GM10248 (cell line): ENCODE data around the gene SLC22A23.

ENCODE experiments used
- CTCF ChIA-PET: fragments of 300-600 bp; sonication (Branson Sonifier 250); formaldehyde crosslinking; extraction: SDS; loops from one replicate; lab custom pipeline; 2021; ENCODE audit warnings: antibody characterized with exemption; lab: Yijun Ruan, JAX
- POLR2A ChIA-PET: fragments of 350-650 bp; sonication (Branson Sonifier 250); formaldehyde crosslinking; extraction: SDS; loops from one replicate; lab custom pipeline; 2020; ENCODE audit warnings: antibody characterized with exemption; lab: Yijun Ruan, JAX
- DNase-seq: peaks from one replicate; pipeline ENCODE4 v3.0.0; 2012; ENCODE audit errors: extremely low spot score
- TF ChIP-seq, protein P1 (sequence below): IDR thresholded peaks from 2 replicates; pipeline ENCODE4 v1.5.1; 2012; ENCODE audit warnings: mild to moderate bottlenecking, low read depth; ENCODE audit errors: extremely low read depth, missing control alignments, control extremely low read depth

SLC22A23 gene

DNA sequence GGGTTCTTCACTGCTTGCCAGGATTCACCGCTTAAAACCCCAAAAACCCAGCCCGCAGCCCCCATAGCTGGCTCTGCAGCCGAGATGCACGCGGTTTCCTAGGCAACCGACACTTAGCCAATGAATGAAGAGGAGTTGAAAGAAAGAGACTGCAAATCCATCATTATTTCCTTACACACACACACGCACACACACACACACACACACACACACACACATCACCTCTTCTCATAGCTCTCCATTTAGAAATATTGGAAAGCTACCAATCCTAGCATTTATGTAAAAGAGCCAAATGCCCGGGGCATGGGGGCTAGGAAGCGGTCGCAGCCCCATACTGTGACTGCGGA, 226.0 kb downstream of the SLC22A23 start:
- TF ChIP-seq, protein P1, sequence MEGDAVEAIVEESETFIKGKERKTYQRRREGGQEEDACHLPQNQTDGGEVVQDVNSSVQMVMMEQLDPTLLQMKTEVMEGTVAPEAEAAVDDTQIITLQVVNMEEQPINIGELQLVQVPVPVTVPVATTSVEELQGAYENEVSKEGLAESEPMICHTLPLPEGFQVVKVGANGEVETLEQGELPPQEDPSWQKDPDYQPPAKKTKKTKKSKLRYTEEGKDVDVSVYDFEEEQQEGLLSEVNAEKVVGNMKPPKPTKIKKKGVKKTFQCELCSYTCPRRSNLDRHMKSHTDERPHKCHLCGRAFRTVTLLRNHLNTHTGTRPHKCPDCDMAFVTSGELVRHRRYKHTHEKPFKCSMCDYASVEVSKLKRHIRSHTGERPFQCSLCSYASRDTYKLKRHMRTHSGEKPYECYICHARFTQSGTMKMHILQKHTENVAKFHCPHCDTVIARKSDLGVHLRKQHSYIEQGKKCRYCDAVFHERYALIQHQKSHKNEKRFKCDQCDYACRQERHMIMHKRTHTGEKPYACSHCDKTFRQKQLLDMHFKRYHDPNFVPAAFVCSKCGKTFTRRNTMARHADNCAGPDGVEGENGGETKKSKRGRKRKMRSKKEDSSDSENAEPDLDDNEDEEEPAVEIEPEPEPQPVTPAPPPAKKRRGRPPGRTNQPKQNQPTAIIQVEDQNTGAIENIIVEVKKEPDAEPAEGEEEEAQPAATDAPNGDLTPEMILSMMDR: no peak
- CTCF ChIA-PET: interaction anchor here (3.7 kb wide), 1 partner anchor 21 kb away, joined by 26 read pairs; no protein-coding TSS in a partner anchor
- POLR2A ChIA-PET: no interaction called here
- DNase-seq: no peak

DNA sequence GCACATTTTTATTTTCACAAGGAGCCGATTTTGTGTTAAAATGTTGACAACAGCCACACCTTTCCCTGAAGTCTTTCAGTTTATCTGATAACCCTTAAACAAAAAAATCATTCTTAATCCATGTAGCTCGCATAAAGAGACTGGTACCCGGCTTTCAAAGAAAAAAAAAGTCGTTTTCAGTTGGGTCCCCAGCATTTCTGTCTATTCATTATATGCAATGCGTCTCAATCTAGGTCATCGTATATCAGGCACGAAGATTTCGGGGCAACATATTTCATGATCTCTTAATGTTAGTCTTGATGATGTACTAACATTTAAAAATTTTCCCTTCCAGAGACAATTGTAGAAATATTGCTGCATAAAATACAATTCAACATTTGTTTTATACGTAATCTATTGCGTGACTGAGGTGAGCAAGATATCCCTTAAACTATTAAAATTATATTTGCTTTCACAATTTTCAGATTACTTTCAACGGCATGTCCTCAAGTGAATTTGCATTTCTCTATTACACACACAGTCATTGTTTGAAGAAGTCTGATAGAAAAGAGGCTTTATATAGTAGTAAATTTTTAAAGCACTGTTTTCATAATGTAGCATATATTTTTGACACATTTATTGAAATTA, 226.5 kb downstream of the SLC22A23 start:
- ChIA-PET POLR2A (no interaction called here), CTCF (interaction anchor here (0.9 to 3.7 kb wide), 5 partner anchors 15 to 618 kb away, joined by 3 to 26 read pairs (median 4); partner anchors contain the start of gene FAM50B)
- no peak for DNase-seq
- TF ChIP-seq, protein P1: no peak

DNA sequence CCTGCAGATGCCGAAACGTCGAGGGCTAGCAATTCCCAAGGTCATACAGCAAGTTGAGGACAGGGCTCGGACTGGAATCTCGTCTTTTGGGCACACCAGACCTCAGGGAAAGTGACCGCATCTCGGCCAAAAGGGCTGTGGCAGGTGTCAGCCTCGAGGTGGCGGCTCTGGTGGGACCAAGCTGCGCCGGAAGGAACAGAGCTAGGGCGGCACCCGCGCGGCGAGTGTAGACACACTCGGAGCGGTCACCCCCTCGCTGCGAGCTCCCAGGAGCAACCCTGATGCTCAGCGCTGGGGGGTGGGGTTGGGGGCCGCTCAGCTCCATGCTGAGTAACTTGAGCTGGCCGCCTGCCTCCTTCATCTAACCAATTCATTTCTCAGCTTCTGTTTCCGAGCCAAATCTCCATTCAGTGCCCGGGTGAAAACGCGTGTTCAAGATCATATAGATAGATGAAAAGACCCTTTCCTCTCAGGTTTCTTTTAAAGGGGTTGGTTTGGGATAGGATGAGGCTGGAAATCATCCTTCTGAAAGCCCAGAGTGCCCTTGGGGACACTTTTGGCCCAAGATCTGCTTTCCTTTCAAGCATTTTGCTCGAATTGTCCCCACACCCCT, 227.2 kb downstream of the SLC22A23 start:
- POLR2A ChIA-PET: interaction anchor here (1.0 kb wide), 1 partner anchor 166 kb away, joined by 3 read pairs; no protein-coding TSS in a partner anchor
- DNase-seq: no peak

DNA sequence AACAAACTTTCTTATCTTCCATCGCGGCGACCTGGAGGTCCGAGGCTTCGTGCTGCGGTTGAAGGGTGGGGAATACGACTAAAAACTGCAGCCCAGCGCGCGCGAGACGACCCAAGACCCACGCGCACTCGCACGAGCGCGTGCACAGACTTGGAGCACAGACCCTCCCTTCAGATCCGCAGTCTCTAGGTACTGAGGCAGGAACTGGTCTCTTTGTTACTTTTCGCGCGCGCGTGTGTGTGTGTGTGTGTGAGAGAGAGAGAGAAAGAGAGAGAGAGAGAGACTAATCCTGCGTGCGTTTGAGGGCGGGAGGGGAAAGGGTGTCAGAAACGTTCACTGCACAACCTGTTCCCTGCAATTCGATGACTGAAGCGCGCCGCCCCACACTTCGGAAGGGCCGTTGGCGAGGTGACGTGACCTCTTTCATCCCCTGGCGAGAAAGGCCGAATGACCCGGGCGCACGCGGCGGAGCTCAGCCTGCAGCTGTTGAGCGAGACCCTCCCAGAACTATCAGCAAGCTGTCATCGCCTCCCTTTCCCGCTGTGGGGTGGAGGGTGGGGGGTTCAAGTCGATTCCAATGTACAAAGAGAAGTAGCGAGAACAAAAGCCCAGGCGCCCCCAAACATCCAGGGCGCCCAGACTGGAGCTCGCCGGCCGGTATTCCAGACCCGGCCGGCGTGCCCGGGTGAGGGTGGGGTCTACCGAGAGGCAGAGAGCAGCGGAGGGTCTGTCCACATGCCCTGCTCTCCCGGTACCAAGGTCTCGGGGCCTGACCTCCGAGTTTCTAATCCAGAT, 227.9 kb downstream of the SLC22A23 start:
- DNase-seq: peak; percentile 49
- TF ChIP-seq, protein P1: no peak
- ChIA-PET CTCF (interaction anchor here (0.9 to 1.6 kb wide), 4 partner anchors 17 to 620 kb away, joined by 3 to 12 read pairs (median 4); partner anchors contain the start of genes FAM50B and TUBB2A), POLR2A (interaction anchor here (1.0 kb wide), 1 partner anchor 165 kb away, joined by 3 read pairs; no protein-coding TSS in a partner anchor)

More for the DNA sequence above, 227.2 kb downstream of the SLC22A23 start:
- TF ChIP-seq, protein P1: no peak
- CTCF ChIA-PET: interaction anchor here (0.9 to 1.6 kb wide), 5 partner anchors 16 to 619 kb away, joined by 3 to 12 read pairs (median 4); partner anchors contain the start of genes FAM50B and TUBB2A

DNA sequence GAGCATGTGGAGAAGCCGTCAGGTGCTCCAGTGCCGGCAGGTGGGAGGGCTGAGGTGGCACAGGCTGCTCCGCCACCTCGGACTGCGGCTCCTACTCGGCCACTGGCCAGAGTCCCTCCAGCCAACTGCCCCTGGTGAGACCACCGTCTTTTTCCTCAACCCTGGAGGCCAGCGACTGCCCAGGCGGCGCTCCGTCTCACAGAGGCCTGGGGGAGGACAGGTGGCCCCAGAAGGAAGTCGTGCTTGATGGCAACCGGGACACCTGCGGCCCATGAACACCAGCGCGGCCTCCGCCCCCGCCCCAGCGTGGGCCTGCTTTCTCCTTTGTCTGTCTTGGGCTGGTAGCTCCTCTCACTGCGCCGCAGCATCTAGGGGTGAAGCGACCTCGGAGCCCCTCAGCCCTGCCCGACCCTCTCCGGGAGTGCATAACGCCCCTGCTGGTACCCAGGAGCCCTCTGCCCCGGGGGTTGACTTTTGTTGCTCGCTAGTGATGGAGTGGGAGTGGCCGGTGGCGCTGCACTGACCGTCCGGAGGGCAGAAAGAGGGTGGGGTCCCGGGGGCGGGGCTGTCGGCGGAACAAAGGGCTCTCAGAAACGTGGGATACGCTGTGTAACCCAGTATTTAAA, 228.7 kb downstream of the SLC22A23 start:
- TF ChIP-seq, protein P1: no peak
- POLR2A ChIA-PET: no interaction called here
- CTCF ChIA-PET: no interaction called here
- DNase-seq: peak; percentile 62
